Right atrium auricular region (tissue), 2 donors: ENCODE measurements around the gene DMRT2. TPM values are rescaled to one million over a fixed set of nuclear protein-coding genes. Genes with fewer than 3 reads are reported as not detected.

ENCODE experiments used
- DNase-seq: peaks from one replicate; pipeline ENCODE4 v3.0.0-alpha.2; 2019; ENCODE audit warnings: low spot score
- H3K27ac ChIP-seq, 2 donors: fragments of 200-600 bp; sonication (generic); 1 replicate in 1 of 2; 2 replicates in 1 of 2; pipeline ENCODE4 v1.5.1; 2016 to 2019
- H3K27me3 ChIP-seq, 2 donors: fragments of 200-600 bp; sonication (generic); one replicate each; pipeline versions ENCODE4 v1.5.1 to v1.6.0; 2017 to 2019
- H3K36me3 ChIP-seq: fragments of 200-600 bp; sonication (generic); one replicate; pipeline ENCODE4 v1.5.1; 2016
- H3K4me1 ChIP-seq, 2 donors: fragments of 200-600 bp; sonication (generic); one replicate each; pipeline versions ENCODE4 v1.5.1 to v1.6.0; 2017 to 2019
- H3K4me3 ChIP-seq, 2 donors: fragments of 200-600 bp; sonication (generic); 1 replicate in 1 of 2; 2 replicates in 1 of 2; pipeline ENCODE4 v1.5.1; 2017 to 2019; ENCODE audit warnings: mild to moderate bottlenecking in 1 of 2, moderate library complexity in 1 of 2
- H3K9me3 ChIP-seq, 2 donors: fragments of 200-600 bp; sonication (generic); one replicate each; pipeline ENCODE4 v1.5.1; 2019
- total RNA-seq, 2 donors: library from RNA; depleted of rRNA; stranded (reverse); fragments of >200 nt; gene quantifications; one replicate each; pipeline ENCODE4 v1.1.0, GENCODE V29; 2016
- TF ChIP-seq, protein P1 (sequence below), 2 donors: fragments of 200-600 bp; sonication (generic); IDR thresholded peaks; one replicate each; pipeline ENCODE4 v1.5.1; 2019; ENCODE audit warnings: antibody characterized with exemption in 2 of 2

The DMRT2 gene
- total RNA-seq, 2 donors from 2014 or later, result not detected

DNA sequence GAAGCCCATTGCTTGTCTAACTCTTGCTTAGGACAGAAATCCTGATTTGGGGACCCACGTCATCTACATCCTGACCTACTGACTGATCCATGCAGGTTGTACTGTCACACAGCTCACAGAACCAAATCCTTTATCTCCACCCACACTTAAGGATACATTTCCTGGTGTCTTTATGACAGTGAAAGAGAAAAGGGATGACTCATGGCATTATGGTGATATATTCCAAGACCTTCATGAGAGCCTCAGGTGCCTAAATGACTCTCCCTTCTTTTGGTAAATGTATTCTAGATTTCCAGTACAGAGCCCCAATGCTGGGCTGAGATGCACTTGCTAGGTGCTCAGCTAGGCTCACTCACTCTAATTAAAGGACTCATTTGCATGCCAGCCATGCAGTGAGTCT is 26.0 kb upstream of the DMRT2 start:
- TF ChIP-seq, protein P1, sequence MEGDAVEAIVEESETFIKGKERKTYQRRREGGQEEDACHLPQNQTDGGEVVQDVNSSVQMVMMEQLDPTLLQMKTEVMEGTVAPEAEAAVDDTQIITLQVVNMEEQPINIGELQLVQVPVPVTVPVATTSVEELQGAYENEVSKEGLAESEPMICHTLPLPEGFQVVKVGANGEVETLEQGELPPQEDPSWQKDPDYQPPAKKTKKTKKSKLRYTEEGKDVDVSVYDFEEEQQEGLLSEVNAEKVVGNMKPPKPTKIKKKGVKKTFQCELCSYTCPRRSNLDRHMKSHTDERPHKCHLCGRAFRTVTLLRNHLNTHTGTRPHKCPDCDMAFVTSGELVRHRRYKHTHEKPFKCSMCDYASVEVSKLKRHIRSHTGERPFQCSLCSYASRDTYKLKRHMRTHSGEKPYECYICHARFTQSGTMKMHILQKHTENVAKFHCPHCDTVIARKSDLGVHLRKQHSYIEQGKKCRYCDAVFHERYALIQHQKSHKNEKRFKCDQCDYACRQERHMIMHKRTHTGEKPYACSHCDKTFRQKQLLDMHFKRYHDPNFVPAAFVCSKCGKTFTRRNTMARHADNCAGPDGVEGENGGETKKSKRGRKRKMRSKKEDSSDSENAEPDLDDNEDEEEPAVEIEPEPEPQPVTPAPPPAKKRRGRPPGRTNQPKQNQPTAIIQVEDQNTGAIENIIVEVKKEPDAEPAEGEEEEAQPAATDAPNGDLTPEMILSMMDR (IDR thresholded peaks at IDR 0.05), result no peak
- no peak for DNase-seq
- no peaks in the 10 kb centered on the region for H3K36me3 ChIP-seq
- no peaks in the 10 kb centered on the region for H3K27me3 ChIP-seq
- no peak overlapping the region for H3K27ac ChIP-seq
- H3K4me1 ChIP-seq, result no peaks in the 10 kb centered on the region
- peaks cover 0 to 14% of the 10 kb centered on the region in 2 donors for H3K9me3 ChIP-seq
- H3K4me3 ChIP-seq, result no peak overlapping the region

DNA sequence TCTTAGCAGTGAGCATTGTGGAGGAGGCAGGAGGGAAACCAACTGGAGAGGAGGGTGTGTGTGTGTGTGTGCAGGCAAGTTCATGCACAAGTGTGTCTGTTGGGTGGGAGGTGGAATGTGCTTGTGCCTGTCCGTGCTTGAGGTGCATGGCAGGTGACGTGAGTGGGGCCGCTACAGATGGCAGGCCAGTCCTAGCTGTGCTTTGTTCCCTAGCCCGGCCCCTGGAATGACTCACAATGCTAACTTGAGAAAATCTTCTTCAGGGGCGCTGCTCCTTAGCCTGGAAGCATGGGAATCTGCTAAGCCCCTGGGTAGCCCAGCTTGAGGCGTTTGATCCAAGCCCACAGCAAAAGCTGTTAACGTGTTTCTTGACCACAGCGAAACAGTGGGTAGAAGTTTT is 25.0 kb upstream of the DMRT2 start:
- Histone ChIP-seq H3K9me3 (peaks cover 0 to 14% of the 10 kb centered on the region in 2 donors), H3K4me1 (no peaks in the 10 kb centered on the region), H3K4me3 (no peak overlapping the region), H3K36me3 (no peaks in the 10 kb centered on the region), H3K27me3 (no peaks in the 10 kb centered on the region), H3K27ac (no peak overlapping the region)
- no peak for DNase-seq
- TF ChIP-seq, protein P1 (IDR thresholded peaks at IDR 0.05), result no peak

DNA sequence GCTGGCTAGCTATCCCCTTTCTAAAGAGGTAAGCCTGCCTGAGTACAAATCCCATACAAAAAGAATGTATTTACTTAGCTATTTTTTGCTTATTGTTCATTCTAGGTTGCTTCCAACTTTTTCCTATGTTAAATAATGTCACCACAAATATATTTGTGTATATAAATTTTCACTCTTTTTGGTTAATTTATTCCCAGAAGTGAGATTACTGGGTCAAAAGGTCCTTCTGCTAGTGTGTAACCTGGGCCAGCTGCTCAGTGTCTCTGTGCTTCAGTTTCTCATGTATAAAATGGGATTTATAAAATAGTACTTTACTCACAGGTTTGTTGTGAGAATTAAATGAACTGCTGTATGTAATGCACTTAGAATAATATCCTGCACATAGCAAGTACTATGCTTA is 23.9 kb upstream of the DMRT2 start:
- Histone ChIP-seq H3K36me3 (no peaks in the 10 kb centered on the region), H3K27me3 (no peaks in the 10 kb centered on the region), H3K9me3 (peaks cover 0 to 14% of the 10 kb centered on the region in 2 donors), H3K27ac (no peak overlapping the region), H3K4me1 (no peaks in the 10 kb centered on the region), H3K4me3 (no peak overlapping the region)
- TF ChIP-seq, protein P1 (IDR thresholded peaks at IDR 0.05), result no peak
- DNase-seq, result no peak

DNA sequence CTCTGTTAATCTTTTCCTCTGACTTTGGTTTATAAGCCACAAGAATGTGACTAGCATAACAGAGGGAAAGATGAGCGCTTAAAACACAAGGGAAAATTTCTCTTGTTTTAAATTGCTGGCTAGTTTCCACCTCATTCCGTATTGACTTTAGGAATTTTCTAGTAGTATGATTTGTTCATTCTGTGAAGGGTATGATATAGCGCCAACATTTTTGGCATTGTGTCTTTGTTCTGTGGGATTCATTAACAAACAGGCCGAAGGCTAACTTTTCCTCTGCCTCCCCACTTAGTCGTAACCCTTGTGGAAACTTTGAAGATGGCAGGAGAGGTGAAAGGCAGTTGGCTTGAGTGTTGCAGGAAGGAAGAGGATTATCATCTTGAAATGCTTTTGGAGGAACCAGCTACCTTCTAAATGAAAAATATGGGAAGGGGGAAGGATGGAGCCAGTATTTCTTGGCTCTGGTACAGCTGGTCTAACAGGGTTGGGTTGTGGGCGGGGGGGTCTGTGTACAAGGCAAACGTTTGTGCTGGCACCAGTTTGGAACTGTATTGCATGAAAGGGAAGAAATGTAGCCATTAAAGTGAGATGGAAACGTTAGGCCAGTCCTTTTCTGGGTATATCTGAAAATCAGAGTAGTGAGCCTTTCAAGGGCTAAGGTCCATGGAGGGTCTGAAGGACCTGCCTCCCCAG is 21.5 kb upstream of the DMRT2 start:
- DNase-seq, result no peak
- no peaks in the 10 kb centered on the region for H3K27me3 ChIP-seq
- H3K27ac ChIP-seq, result no peak overlapping the region
- H3K4me1 ChIP-seq, result no peaks in the 10 kb centered on the region
- H3K4me3 ChIP-seq, result no peak overlapping the region
- TF ChIP-seq, protein P1 (IDR thresholded peaks at IDR 0.05), result no peak
- no peaks in the 10 kb centered on the region for H3K36me3 ChIP-seq
- no peaks in the 10 kb centered on the region for H3K9me3 ChIP-seq

DNA sequence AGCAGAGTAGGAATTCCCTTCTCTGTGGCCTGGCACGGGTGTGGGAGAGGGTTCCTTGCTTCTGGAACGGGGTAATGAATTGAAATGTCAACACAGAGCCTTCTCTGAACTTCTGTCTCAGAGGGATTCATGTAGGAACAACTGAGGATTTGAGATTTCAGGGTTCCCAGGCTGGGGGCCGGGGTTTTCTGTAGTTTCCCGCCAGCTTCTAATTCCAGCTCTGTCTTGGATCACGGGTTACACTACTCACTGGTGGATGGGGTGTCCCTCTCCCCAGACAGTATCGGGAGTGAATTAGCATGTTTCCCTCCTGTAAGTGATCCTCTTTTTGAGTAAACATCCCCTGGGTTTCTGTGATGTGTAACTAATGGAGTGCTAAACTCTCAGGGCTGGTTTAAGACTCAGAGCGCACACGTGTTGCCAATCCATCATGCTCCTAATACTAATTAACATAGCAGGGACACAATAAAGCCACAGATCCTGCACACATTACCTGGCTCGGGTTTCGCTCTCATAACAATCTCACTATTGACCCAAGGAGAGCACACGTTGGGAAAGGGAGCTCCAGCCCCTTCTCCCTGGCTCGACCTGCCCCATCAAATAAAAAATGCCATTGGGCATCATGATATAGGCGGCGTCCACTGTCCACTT is 18.1 kb upstream of the DMRT2 start:
- no peak overlapping the region for H3K27ac ChIP-seq
- H3K4me3 ChIP-seq, result no peak overlapping the region
- no peak for DNase-seq
- TF ChIP-seq, protein P1 (IDR thresholded peaks at IDR 0.05), result no peak
- no peaks in the 10 kb centered on the region for H3K4me1 ChIP-seq
- no peaks in the 10 kb centered on the region for H3K9me3 ChIP-seq
- H3K36me3 ChIP-seq, result no peaks in the 10 kb centered on the region
- H3K27me3 ChIP-seq, result no peaks in the 10 kb centered on the region
